Endothelial cell (in vitro differentiated cells): ENCODE measurements around the gene ZNF17. TPM values are rescaled to one million over a fixed set of nuclear protein-coding genes. Genes with fewer than 3 reads are reported as not detected.

Experiments used
- DNase-seq: peaks from one replicate; pipeline ENCODE4 v3.0.0; 2021; ENCODE audit warnings: low spot score
- H3K27ac Mint-ChIP-seq: one replicate; pipeline ENCODE4 v1.8.0; 2021; ENCODE audit warnings: mixed read lengths, inconsistent platforms; ENCODE audit not compliant: unreplicated experiment
- H3K27me3 Mint-ChIP-seq: one replicate; pipeline ENCODE4 v1.8.0; 2021; ENCODE audit warnings: mild to moderate bottlenecking, moderate library complexity, mixed read lengths, inconsistent platforms; ENCODE audit not compliant: unreplicated experiment
- H3K36me3 Mint-ChIP-seq: one replicate; pipeline ENCODE4 v1.8.0; 2021; ENCODE audit warnings: mild to moderate bottlenecking, low read depth, mixed read lengths, inconsistent platforms; ENCODE audit not compliant: unreplicated experiment
- H3K4me1 Mint-ChIP-seq: one replicate; pipeline ENCODE4 v1.8.0; 2021; ENCODE audit warnings: mild to moderate bottlenecking, mixed read lengths, inconsistent platforms; ENCODE audit not compliant: unreplicated experiment
- H3K4me3 Mint-ChIP-seq: one replicate; pipeline ENCODE4 v1.8.0; 2021; ENCODE audit warnings: mild to moderate bottlenecking, mixed read lengths, inconsistent platforms; ENCODE audit not compliant: unreplicated experiment
- H3K9me3 Mint-ChIP-seq: one replicate; pipeline ENCODE4 v1.8.0; 2021; ENCODE audit warnings: mixed read lengths, inconsistent platforms; ENCODE audit not compliant: unreplicated experiment
- total RNA-seq: library from RNA; stranded (reverse); fragmentation: NEBNext Ultra II Directional; extraction: Animal tissue kit (Norgen Biotek cat#: 25700); gene quantifications from one replicate; pipeline ENCODE4 v1.2.1, GENCODE V29; 2021; ENCODE audit not compliant: unreplicated experiment
- TF ChIP-seq, protein P1 (sequence below): fragments of 200-600 bp; sonication (generic); IDR thresholded peaks from one replicate; pipeline ENCODE4 v1.5.0; 2021; ENCODE audit warnings: antibody characterized with exemption; ENCODE audit not compliant: unreplicated experiment

Gene ZNF17
- total RNA-seq, 1 donor from 2014 or later: 13.7 TPM

DNA sequence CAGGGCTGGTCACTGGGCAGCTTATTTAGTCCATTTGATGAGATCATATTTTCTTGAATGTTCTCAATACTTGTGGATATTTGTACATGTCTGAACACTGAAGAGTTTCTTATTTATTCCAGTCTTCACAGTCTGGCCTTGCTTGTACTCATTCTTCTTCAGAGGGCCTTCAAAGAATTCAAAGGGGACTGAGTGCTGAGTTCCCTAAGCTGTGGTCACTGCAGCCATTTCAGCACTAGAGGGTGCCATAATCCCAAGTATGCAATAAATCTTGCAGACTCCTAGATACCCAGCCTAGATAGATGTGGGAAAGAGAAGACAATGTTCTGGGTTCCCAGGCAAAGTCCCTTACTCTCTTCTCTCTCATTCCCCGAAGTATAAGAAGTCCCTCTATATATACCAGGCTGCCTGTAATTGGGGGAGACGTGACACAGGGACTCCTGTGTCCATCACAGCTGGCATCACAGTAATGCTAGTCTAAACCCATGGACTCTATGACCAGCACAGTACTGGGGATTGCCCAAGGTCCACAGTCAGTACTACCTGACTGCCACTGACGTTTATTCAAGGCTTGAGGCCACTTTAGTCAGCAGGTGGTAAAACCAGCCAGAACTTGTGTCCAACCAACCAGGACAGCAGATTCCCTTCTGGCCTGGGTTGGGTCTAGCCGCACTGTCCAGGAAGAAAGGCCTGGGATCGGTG, 54.9 kb downstream of the ZNF17 start:
- TF ChIP-seq, protein P1, sequence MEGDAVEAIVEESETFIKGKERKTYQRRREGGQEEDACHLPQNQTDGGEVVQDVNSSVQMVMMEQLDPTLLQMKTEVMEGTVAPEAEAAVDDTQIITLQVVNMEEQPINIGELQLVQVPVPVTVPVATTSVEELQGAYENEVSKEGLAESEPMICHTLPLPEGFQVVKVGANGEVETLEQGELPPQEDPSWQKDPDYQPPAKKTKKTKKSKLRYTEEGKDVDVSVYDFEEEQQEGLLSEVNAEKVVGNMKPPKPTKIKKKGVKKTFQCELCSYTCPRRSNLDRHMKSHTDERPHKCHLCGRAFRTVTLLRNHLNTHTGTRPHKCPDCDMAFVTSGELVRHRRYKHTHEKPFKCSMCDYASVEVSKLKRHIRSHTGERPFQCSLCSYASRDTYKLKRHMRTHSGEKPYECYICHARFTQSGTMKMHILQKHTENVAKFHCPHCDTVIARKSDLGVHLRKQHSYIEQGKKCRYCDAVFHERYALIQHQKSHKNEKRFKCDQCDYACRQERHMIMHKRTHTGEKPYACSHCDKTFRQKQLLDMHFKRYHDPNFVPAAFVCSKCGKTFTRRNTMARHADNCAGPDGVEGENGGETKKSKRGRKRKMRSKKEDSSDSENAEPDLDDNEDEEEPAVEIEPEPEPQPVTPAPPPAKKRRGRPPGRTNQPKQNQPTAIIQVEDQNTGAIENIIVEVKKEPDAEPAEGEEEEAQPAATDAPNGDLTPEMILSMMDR: no peak
- H3K4me3 Mint-ChIP-seq: no peak overlapping the region
- H3K9me3 Mint-ChIP-seq: peaks cover 15% of the 10 kb centered on the region
- no peaks in the 10 kb centered on the region for H3K27me3 Mint-ChIP-seq
- DNase-seq: peak; percentile 15
- peaks cover 45% of the 10 kb centered on the region for H3K36me3 Mint-ChIP-seq
- H3K27ac Mint-ChIP-seq: peak overlapping the region; percentile 27
- no peaks in the 10 kb centered on the region for H3K4me1 Mint-ChIP-seq

DNA sequence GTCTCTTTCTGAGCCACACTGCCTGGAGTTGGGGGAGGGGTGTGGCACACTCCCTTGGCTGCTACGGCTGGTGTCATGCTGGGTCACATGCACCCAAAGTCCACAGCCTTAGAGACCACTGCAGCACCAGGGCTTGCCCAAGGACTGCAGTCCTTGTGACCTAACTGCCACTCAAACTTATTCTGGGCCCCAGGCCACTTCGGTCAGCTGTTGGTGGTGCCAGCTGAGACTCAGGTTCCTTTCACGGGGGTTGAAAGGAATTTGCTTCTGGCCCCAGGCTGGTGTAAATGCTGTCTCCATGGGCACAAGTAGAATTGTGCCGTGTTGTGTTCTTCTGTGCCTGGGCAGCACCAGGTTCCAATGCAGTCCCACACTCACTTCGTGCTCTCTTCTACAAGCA, 55.5 kb downstream of the ZNF17 start:
- H3K4me1 Mint-ChIP-seq: no peaks in the 10 kb centered on the region
- H3K9me3 Mint-ChIP-seq: peaks cover 21% of the 10 kb centered on the region
- no peak for DNase-seq
- peaks cover 52% of the 10 kb centered on the region for H3K36me3 Mint-ChIP-seq
- H3K27me3 Mint-ChIP-seq: no peaks in the 10 kb centered on the region
- TF ChIP-seq, protein P1: no peak
- peak overlapping the region; percentile 52 for H3K4me3 Mint-ChIP-seq
- no peak overlapping the region for H3K27ac Mint-ChIP-seq

Other genes starting within 250 kb of the ZNF17 start
- gene DUXA, start 243.7 kb upstream of the ZNF17 start, total RNA-seq: not detected
- gene ZNF264, start 219.7 kb upstream of the ZNF17 start, total RNA-seq: 29.0 TPM
- gene AURKC, start 180.1 kb upstream of the ZNF17 start, total RNA-seq: 3.2 TPM
- gene ZNF805, start 170.5 kb upstream of the ZNF17 start, total RNA-seq: 20.4 TPM
- gene ZNF460, start 130.7 kb upstream of the ZNF17 start, total RNA-seq: 51.2 TPM
- 13.7 TPM for gene ZNF543, start 90.7 kb upstream of the ZNF17 start, total RNA-seq
- gene ZNF304, start 59.9 kb upstream of the ZNF17 start, total RNA-seq: 15.7 TPM
- gene TRAPPC2B, start 47.6 kb upstream of the ZNF17 start, total RNA-seq: 13.0 TPM
- 4.8 TPM for gene ZNF547, start 47.6 kb upstream of the ZNF17 start, total RNA-seq
- 26.1 TPM for gene ZNF548, start 21.3 kb upstream of the ZNF17 start, total RNA-seq
- 20.3 TPM for gene ZNF749, start 24.2 kb downstream of the ZNF17 start, total RNA-seq
- gene VN1R1, start 46.0 kb downstream of the ZNF17 start, total RNA-seq: 1.8 TPM
- gene ZNF772, start 66.4 kb downstream of the ZNF17 start, total RNA-seq: 19.1 TPM
- 16.1 TPM for gene ZNF419, start 76.6 kb downstream of the ZNF17 start, total RNA-seq
- gene ZNF773, start 88.8 kb downstream of the ZNF17 start, total RNA-seq: 9.7 TPM
- 10.6 TPM for gene ZNF549, start 116.2 kb downstream of the ZNF17 start, total RNA-seq
- 15.3 TPM for gene ZNF550, start 148.7 kb downstream of the ZNF17 start, total RNA-seq
- 10.9 TPM for gene ZNF416, start 167.8 kb downstream of the ZNF17 start, total RNA-seq
- 19.9 TPM for gene ZIK1, start 173.0 kb downstream of the ZNF17 start, total RNA-seq
- 7.2 TPM for gene ZNF530, start 188.7 kb downstream of the ZNF17 start, total RNA-seq
- 37.5 TPM for gene ZNF134, start 203.1 kb downstream of the ZNF17 start, total RNA-seq
- 31.1 TPM for gene ZNF211, start 222.0 kb downstream of the ZNF17 start, total RNA-seq